Adrenal gland (tissue), 12 donors: ENCODE results near the gene TIGD1. TPM values are rescaled to one million over a fixed set of nuclear protein-coding genes. Genes with fewer than 3 reads are reported as not detected.
A peak's percentile ranks its signal among the peaks of the same experiment; 100 is the strongest.

Experiments used
- DNase-seq, 7 donors: peaks; one replicate each; pipeline ENCODE4 v3.0.0-alpha.2; 2019 to 2020
- H3K27ac ChIP-seq, 5 donors: fragments of 200-600 bp; sonication (generic) in 4 of 5; 1 replicate in 3 of 5; 2 replicates in 2 of 5; pipeline versions ENCODE4 v1.5.1 to v1.8.0; 2016 to 2020; ENCODE audit warnings: mild to moderate bottlenecking in 1 of 5
- H3K27me3 ChIP-seq: fragments of 200-600 bp; 2 replicates; pipeline ENCODE4 v1.8.0; 2021
- H3K36me3 ChIP-seq, 2 donors: fragments of 200-600 bp; replicated peaks in 1 of 2; 1 replicate in 1 of 2; 2 replicates in 1 of 2; pipeline versions ENCODE4 v1.5.1 to v1.8.0; 2018 to 2022
- H3K4me1 ChIP-seq, 2 donors: fragments of 200-600 bp; replicated peaks in 1 of 2; 1 replicate in 1 of 2; 2 replicates in 1 of 2; pipeline versions ENCODE4 v1.5.1 to v1.8.0; 2018 to 2021
- H3K4me3 ChIP-seq, 4 donors: fragments of 200-600 bp; sonication (generic) in 3 of 4; one replicate each; pipeline ENCODE4 v1.5.1; 2016 to 2018
- H3K9me3 ChIP-seq, 3 donors: fragments of 200-600 bp; sonication (generic) in 1 of 3; replicated peaks in 1 of 3; 1 replicate in 2 of 3; 2 replicates in 1 of 3; pipeline versions ENCODE4 v1.5.1 to v1.8.0; 2016 to 2021
- CTCF ChIP-seq, 6 experiments: fragments of 450-650 bp in 4 of 6; fragments of 200-600 bp in 2 of 6; sonication (generic) in 1 of 6; IDR thresholded peaks; 1 replicate in 5 of 6; 2 replicates in 1 of 6; pipeline versions ENCODE4 v1.5.1 to v1.8.0; 2016 to 2021; ENCODE audit warnings: antibody characterized with exemption in 6 of 6, mild to moderate bottlenecking in 2 of 6, moderate library complexity in 1 of 6
- POLR2A ChIP-seq, 2 donors: fragments of 450-650 bp; IDR thresholded peaks; one replicate each; pipeline ENCODE4 v1.6.1; 2017; ENCODE audit warnings: antibody characterized with exemption in 2 of 2, mild to moderate bottlenecking in 2 of 2, moderate library complexity in 1 of 2
- WGBS, 4 donors: extraction: QIAGEN DNeasy Blood & Tissue Kit in 2 of 4; methylation state at CpG; one replicate each; pipeline versions ENCODE4 v1.1.5 to v1.1.7; 2013 to 2017; 5-methylcytosine and 5-hydroxymethylcytosine counted together
- intact Hi-C, 2 donors: fragments of 100-400 bp; cut with DNase I; formaldehyde crosslinking; loops; one replicate each; pipeline versions ENCODE4 v1.14.1 to v1.15.0; 2022 to 2023
- polyA plus RNA-seq, 3 donors: library from polyadenylated mRNA; stranded (reverse); fragments of 200-250 nt in 2 of 3; fragments of 350-450 nt in 1 of 3; fragmentation: Illumina TruSeq in 1 of 3; extraction: RNeasy Lipid Tissue Mini Kit (QIAGEN cat#74804) in 1 of 3; gene quantifications; one replicate each; pipeline ENCODE4 v1.2.3, GENCODE V29; 2013 to 2014
- total RNA-seq, 9 donors: library from RNA; depleted of rRNA in 4 of 9; stranded (reverse); fragments of >200 nt in 4 of 9; fragments of 120-200 nt in 1 of 9; fragmentation: NEBNext Ultra II Directional in 1 of 9; extraction: Animal tissue kit (Norgen Biotek cat#: 25700) in 1 of 9; gene quantifications; one replicate each; pipeline versions ENCODE4 v1.1.0 to v1.2.4, GENCODE V29; 2013 to 2023
- donor health status: healthy with polysubstance abuse.
- donor health status: Bipolar disorder and iron deficiency.
- donor health status: DM: yes; HTN: yes; CAD: no.
- donor health status: DM: no; HTN: no; CAD: no.
- donor health status: DM: no; HTN: no; CAD: no.
- donor health status: DM: yes; HTN: yes; CAD: no.

TIGD1 gene
- total and polyA plus RNA-seq, 12 donors, result 2.2 to 20.5 (median 4.4) TPM

DNA sequence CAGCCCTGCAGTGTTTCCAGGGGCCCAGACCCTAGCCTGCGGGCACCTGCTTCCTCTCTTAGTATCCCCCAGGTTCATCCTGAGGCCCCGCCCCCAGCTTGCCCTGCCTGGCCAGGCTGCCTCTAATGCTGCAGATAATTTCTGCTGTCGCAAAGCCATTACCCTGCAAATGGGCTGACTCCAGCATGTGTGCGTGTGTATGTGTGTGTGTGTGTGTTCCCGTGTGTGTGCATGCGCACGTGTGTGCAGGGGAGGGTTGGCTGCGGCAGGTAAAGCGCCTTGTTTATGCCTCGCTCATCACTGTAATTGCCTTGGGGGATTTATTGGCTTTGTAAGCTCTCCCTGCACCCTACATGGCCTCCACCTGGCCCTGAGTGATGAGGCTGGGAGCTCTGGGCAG, 37.8 kb downstream of the TIGD1 start:
- no peaks in the 10 kb centered on the region for H3K36me3 ChIP-seq
- no peak for TF ChIP-seq CTCF (IDR thresholded peaks at IDR 0.05)
- TF ChIP-seq POLR2A (IDR thresholded peaks at IDR 0.05), result no peak
- intact Hi-C loops, result loop anchor here in 1 of 2 donors (10.0 kb wide), 1 partner anchor 188 kb away; no protein-coding TSS in a partner anchor
- peak in 1 of 7 donors; percentile 62 for DNase-seq
- H3K27me3 ChIP-seq, result no peaks in the 10 kb centered on the region
- peaks cover 0 to 14% of the 10 kb centered on the region in 2 donors for H3K4me1 ChIP-seq
- no peaks in the 10 kb centered on the region for H3K9me3 ChIP-seq
- H3K4me3 ChIP-seq, result no peak overlapping the region
- H3K27ac ChIP-seq, result no peak overlapping the region
- 75 to 95% (median 85%) methylated on average over 7 to 10 of the region's 10 CpGs for WGBS, 4 donors

DNA sequence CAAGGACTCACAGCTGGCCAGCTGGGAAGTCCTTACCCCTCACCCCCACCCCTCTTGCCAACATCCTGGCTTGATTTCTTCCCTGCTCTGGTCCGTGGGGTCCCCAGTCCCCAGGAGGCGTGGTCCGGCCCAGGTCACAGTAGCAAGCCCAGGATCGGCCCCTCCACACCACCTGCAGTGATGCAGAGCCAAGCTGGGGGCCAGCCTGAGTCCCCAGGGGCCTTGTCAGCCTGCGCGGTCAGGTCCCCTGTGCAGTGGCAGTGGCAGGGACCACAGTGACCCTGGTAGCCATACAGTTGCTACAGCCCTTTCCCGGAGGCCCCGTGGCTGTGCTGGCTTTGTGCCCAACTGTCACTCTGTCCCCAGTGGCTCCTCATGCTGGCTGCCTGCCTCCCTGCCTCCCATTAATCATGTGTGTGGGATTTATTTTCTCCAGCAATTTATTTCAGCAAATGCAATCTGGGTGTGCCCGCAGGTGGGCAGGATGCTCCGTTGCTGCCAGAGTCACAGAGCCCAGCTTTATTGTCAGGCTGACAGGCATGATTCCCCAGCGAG, 38.9 kb downstream of the TIGD1 start:
- Histone ChIP-seq H3K4me1 (peaks cover 0 to 14% of the 10 kb centered on the region in 2 donors), H3K9me3 (no peaks in the 10 kb centered on the region), H3K27ac (peak overlapping the region in 1 of 5 donors; percentile 29), H3K36me3 (no peaks in the 10 kb centered on the region), H3K27me3 (no peaks in the 10 kb centered on the region), H3K4me3 (no peak overlapping the region)
- intact Hi-C loops, result loop anchor here in 1 of 2 donors (10.0 kb wide), 1 partner anchor 187 kb away; no protein-coding TSS in a partner anchor
- TF ChIP-seq POLR2A (IDR thresholded peaks at IDR 0.05) (no peak), CTCF (IDR thresholded peaks at IDR 0.05) (no peak)
- 43 to 55% (median 43%) methylated on average over 6 to 11 of the region's 11 CpGs for WGBS, 4 donors
- DNase-seq, result peak; percentile 58 to 89 (median 78)

- H3K36me3 ChIP-seq, result no peaks in the 10 kb centered on the region
- 75 to 88% (median 84%) methylated on average over 3 to 7 of the region's 7 CpGs for WGBS, 4 donors
Measured at GRCh38 chr2:232508251-232508650, 42.1 kb downstream of the TIGD1 start.

DNA sequence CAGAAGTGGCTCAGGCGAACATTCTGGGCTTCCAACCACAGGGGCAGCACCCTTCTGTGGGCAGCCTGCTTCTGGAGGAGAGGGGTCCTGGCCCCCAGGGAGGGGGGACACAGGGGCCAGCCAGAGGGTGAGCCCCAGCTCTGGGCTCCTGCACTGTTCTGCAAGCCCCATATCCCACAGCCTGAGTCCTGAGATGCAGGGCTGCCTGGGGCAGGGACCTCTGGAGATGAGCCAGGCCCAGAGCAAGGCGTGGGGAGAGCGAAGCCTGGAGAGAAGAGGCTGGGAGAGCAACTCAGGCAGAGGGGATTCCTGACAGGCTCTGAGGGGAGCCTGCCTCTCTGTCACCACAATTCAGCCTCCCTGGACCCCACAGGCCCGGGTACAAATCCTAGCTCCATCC, 43.6 kb downstream of the TIGD1 start:
- WGBS, 4 donors, result 83 to 90% (median 85%) methylated on average over 2 to 4 of the region's 4 CpGs
- Histone ChIP-seq H3K4me1 (peaks cover 11 to 23% of the 10 kb centered on the region in 2 donors), H3K27me3 (no peaks in the 10 kb centered on the region), H3K36me3 (no peaks in the 10 kb centered on the region), H3K27ac (no peak overlapping the region), H3K4me3 (no peak overlapping the region), H3K9me3 (no peaks in the 10 kb centered on the region)
- no peak for DNase-seq
- TF ChIP-seq CTCF (IDR thresholded peaks at IDR 0.05) (no peak), POLR2A (IDR thresholded peaks at IDR 0.05) (no peak)
- intact Hi-C loops, result no loop called here

More at GRCh38 chr2:232508251-232508650, 42.1 kb downstream of the TIGD1 start:
- peaks cover 0 to 12% of the 10 kb centered on the region in 2 donors for H3K4me1 ChIP-seq
- H3K4me3 ChIP-seq, result no peak overlapping the region
- intact Hi-C loops, result no loop called here
- no peaks in the 10 kb centered on the region for H3K9me3 ChIP-seq
- no peak overlapping the region for H3K27ac ChIP-seq
- TF ChIP-seq POLR2A (IDR thresholded peaks at IDR 0.05), result no peak
- H3K27me3 ChIP-seq, result no peaks in the 10 kb centered on the region
- DNase-seq, result no peak

DNA sequence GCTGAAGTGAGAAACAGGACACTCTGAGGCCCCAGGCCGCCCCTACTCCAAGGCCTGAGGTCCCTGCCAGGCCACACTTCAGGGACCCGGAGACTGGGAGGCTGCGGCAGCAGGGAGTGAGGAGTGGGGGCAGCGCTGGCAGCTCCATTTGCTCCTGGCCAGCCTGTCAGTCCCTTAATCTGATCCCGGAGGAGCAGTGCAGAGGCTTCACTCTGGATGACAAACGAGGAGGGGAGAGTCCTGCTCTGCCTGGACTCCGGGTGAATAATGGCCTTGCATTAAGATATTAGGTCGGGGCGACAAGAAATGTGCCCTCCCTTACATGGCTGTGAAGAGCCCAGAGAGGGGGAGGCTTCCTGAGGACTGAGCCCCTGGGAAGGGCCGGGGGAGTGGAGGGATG, 44.5 kb downstream of the TIGD1 start:
- intact Hi-C loops, result no loop called here
- TF ChIP-seq CTCF (IDR thresholded peaks at IDR 0.05) (no peak), POLR2A (IDR thresholded peaks at IDR 0.05) (no peak)

More for the DNA sequence above, 44.5 kb downstream of the TIGD1 start:
- Histone ChIP-seq H3K27me3 (no peaks in the 10 kb centered on the region), H3K36me3 (no peaks in the 10 kb centered on the region), H3K27ac (peak overlapping the region in 1 of 5 donors; percentile 8), H3K9me3 (no peaks in the 10 kb centered on the region), H3K4me3 (no peak overlapping the region), H3K4me1 (peaks cover 16 to 26% of the 10 kb centered on the region in 2 donors)
- no peak for DNase-seq
- WGBS, 4 donors, result 34 to 45% (median 44%) methylated on average over 10 of the region's 10 CpGs
